Measurements from ENCODE around the gene IQCC. TPM values are rescaled to one million over a fixed set of nuclear protein-coding genes. Genes with fewer than 3 reads are reported as not detected.

The IQCC gene
- total RNA-seq, 2 experiments from 2014 or later, result 4.4 to 5.0 TPM

DNA sequence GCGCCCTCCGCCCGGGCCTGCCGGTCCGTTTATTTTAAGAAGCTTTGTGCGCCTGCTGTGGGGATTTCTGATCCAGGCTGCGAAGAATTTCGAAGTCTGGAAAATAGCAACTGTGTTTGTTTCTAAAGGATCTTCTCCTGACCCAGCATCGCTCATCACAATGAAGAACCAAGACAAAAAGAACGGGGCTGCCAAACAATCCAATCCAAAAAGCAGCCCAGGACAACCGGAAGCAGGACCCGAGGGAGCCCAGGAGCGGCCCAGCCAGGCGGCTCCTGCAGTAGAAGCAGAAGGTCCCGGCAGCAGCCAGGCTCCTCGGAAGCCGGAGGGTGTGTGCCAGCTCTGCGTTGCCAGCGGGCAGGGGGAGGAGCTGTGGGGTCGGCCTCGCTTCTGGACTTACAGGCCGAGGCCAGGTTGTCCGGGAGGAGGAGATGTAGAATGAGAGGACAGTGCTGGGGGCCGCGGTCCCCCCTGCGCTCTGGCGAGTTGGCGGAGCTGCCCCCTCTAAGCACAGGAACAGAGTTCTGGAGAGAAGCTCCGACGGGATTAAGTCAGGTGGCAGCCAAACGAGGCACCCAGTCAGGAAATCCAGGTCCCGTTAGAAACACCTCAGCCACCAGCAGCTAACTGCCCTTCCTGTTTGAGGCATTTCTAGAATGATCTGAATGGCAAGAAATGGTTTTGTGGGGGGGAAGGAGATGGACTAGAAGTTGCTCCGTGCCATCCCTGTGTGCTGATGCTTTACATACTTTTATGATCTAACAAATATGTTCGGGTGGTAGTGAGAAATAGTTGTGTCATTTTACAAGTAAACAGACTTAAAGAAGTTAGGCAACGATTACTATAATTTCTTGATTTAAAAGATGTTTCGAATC is 25.0 kb upstream of the IQCC start:
- no peaks in the 10 kb centered on the region for H3K27me3 Mint-ChIP-seq

DNA sequence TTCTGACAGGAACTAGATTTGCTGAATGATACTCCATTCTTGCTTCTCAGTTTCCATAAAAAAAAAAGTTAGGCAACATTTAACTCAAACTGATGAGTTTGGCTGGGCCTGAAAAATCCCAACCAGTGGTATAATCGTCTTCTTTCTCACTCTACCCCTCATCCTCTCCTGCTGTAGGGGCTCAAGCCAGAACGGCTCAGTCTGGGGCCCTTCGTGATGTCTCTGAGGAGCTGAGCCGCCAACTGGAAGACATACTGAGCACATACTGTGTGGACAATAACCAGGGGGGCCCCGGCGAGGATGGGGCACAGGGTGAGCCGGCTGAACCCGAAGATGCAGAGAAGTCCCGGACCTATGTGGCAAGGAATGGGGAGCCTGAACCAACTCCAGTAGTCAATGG is 24.4 kb upstream of the IQCC start:
- Mint-ChIP-seq H3K27ac (peak overlapping the region; percentile 96), H3K36me3 (ENCODE audit: low read depth) (peaks cover 48% of the 10 kb centered on the region), H3K4me3 (peak overlapping the region; percentile 86), H3K4me1 (peaks cover 55% of the 10 kb centered on the region), H3K27me3 (no peaks in the 10 kb centered on the region), H3K9me3 (ENCODE audit: low read depth) (no peaks in the 10 kb centered on the region)
- intact Hi-C loops (cut with DNase I, micrococcal nuclease), result loop anchor here (2.0 kb wide), 2 partner anchors 20 to 68 kb away; partner anchors contain the start of gene CCDC28B (in 1 of the 2)
- ChIA-PET CTCF (interaction anchor here (0.5 to 2.1 kb wide), 8 partner anchors 14 to 218 kb away, joined by 3 to 16 read pairs (median 4); partner anchors contain the start of gene KPNA6), POLR2A (interaction anchor here (0.5 to 2.2 kb wide), 4 partner anchors 19 to 108 kb away, joined by 3 to 7 read pairs (median 4); partner anchors contain the start of genes CCDC28B, KPNA6 and TMEM39B)
- no peak for ATAC-seq
- no peak for DNase-seq

More for the DNA sequence above, 25.0 kb upstream of the IQCC start:
- Mint-ChIP-seq H3K27ac (peak overlapping the region; percentile 96), H3K4me1 (peaks cover 50% of the 10 kb centered on the region), H3K4me3 (peak overlapping the region; percentile 86), H3K36me3 (ENCODE audit: low read depth) (peaks cover 44% of the 10 kb centered on the region), H3K9me3 (ENCODE audit: low read depth) (no peaks in the 10 kb centered on the region)
- POLR2A ChIA-PET, result interaction anchor here (0.5 to 2.2 kb wide), 7 partner anchors 20 to 205 kb away, joined by 3 to 7 read pairs (median 3); partner anchors contain the start of genes CCDC28B, KPNA6, MARCKSL1 and TMEM39B
- CTCF ChIA-PET, result interaction anchor here (0.5 to 2.1 kb wide), 10 partner anchors 13 to 638 kb away, joined by 3 to 16 read pairs (median 3); partner anchors contain the start of genes KPNA6 and MARCKSL1
- intact Hi-C loops (cut with DNase I, micrococcal nuclease), result loop anchor here (1.0 to 2.0 kb wide), 3 partner anchors 20 to 108 kb away; partner anchors contain the start of genes CCDC28B (in 1 of the 2) and TMEM39B (in 1 of the 2)
- peak; percentile 13 for ATAC-seq
- peak; percentile 64 for DNase-seq

DNA sequence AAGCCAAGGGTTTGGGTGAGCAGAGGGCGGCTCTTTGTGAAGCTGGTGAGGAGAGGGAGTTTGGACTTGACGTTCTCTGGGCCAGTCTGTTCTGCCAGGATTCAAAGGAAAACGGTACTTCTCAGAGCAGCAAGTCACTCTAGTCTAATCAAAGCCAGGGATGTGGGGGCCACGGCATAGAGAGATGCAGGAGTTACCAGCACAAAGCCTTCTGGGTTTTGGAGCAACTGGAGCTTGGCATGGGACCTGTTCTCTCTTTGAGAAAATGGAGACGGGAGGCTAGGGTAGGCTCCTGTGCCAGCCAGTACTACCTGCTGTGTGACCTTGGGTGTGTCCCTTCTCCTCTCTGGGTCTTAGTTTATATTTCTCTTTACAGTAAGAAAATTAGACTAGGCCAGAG is 23.9 kb upstream of the IQCC start:
- Mint-ChIP-seq H3K4me3 (peak overlapping the region; percentile 86), H3K27ac (peak overlapping the region; percentile 96), H3K4me1 (peaks cover 60% of the 10 kb centered on the region), H3K27me3 (no peaks in the 10 kb centered on the region), H3K36me3 (ENCODE audit: low read depth) (peaks cover 52% of the 10 kb centered on the region), H3K9me3 (ENCODE audit: low read depth) (no peaks in the 10 kb centered on the region)
- DNase-seq (no peak), ATAC-seq (no peak)
- ChIA-PET POLR2A (interaction anchor here (0.6 to 2.2 kb wide), 4 partner anchors 19 to 73 kb away, joined by 4 to 7 read pairs (median 4); partner anchors contain the start of genes CCDC28B and KPNA6), CTCF (interaction anchor here (0.7 to 1.1 kb wide), 3 partner anchors 14 to 67 kb away, joined by 3 to 5 read pairs (median 4); no protein-coding TSS in a partner anchor)
- intact Hi-C loops (cut with DNase I, micrococcal nuclease), result loop anchor here (2.0 kb wide), 2 partner anchors 19 to 67 kb away; partner anchors contain the start of gene CCDC28B (in 1 of the 2)

DNA sequence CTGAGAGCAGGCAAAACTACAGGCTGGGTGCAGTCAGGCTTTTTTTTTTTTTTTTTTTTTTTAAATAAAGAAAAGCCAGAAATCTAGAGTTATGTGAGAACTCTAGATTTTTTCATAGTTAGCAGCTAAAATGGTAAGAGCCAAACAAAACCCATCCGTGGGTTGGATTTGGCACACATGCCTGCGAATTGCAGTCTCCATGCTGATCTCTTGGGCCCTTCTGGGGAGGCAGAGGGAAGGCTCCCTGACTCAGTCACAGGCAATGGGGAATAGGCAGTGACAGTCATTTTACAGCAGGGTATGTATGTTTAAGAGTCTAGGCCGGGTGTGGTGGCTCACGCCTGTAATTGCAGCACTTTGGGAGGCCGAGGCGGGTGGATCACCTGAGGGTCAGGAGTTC is 23.4 kb upstream of the IQCC start:
- Mint-ChIP-seq H3K36me3 (ENCODE audit: low read depth) (peaks cover 54% of the 10 kb centered on the region), H3K9me3 (ENCODE audit: low read depth) (no peaks in the 10 kb centered on the region), H3K27me3 (no peaks in the 10 kb centered on the region), H3K27ac (peak overlapping the region; percentile 59), H3K4me3 (peak overlapping the region; percentile 86), H3K4me1 (peaks cover 61% of the 10 kb centered on the region)
- ATAC-seq, result no peak
- POLR2A ChIA-PET, result interaction anchor here (0.6 to 1.3 kb wide), 3 partner anchors 57 to 185 kb away, joined by 3 to 4 read pairs (median 4); no protein-coding TSS in a partner anchor
- DNase-seq, result no peak
- intact Hi-C loops (cut with DNase I, micrococcal nuclease), result no loop called here
- CTCF ChIA-PET, result interaction anchor here (0.7 to 1.1 kb wide), 3 partner anchors 13 to 218 kb away, joined by 4 to 5 read pairs (median 4); no protein-coding TSS in a partner anchor

DNA sequence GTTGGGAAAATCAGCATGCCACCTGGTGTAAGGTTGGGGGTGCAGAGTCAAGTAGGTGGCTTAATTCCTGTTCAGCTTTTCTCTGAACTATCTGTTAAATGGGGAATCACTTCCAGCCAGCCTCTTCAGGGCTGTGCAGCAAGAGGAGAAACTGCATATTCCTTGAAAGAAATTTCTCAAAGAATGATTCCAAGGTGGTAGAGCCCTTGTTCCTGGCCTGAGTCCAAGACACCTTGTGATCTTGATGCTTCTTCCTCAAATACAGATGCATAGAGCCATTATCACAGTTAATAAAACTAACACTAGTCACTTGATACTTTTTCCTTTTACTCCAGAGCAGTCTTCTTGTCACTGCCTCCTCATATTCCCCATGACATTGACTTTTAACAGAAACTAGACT is 20.8 kb upstream of the IQCC start:
- ChIA-PET CTCF (interaction anchor here (1.0 kb wide), 2 partner anchors 9 to 51 kb away, joined by 3 read pairs; no protein-coding TSS in a partner anchor), POLR2A (interaction anchor here (0.5 to 0.8 kb wide), 3 partner anchors 13 to 164 kb away, joined by 3 to 4 read pairs (median 3); no protein-coding TSS in a partner anchor)
- Mint-ChIP-seq H3K4me3 (peak overlapping the region; percentile 86), H3K9me3 (ENCODE audit: low read depth) (no peaks in the 10 kb centered on the region), H3K36me3 (ENCODE audit: low read depth) (peaks cover 74% of the 10 kb centered on the region), H3K27me3 (no peaks in the 10 kb centered on the region), H3K4me1 (peaks cover 52% of the 10 kb centered on the region), H3K27ac (peak overlapping the region; percentile 52)
- DNase-seq (no peak), ATAC-seq (no peak)
- intact Hi-C loops (cut with DNase I, micrococcal nuclease), result no loop called here

DNA sequence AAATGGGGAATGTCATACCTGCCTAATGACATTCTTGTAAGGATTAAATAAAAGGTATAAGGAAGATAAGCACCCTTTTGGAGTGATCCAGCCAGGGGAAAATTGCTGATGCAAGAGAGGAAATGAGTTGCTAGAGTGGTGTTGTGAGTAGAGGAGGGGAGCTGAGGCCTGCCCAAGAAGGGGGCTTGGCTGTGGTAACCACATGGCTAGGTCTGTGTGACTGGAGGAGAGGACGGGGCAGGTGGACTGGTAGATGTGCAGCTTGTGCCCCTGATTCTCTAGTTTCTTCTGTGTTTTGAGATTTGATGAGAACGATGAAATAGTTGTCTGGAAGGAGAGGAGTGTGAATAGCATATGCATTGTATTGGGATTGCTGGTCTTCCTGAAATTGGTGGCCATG is 19.4 kb upstream of the IQCC start:
- intact Hi-C loops (cut with DNase I, micrococcal nuclease), result no loop called here
- Mint-ChIP-seq H3K4me1 (peaks cover 48% of the 10 kb centered on the region), H3K27ac (peak overlapping the region; percentile 92), H3K9me3 (ENCODE audit: low read depth) (no peaks in the 10 kb centered on the region), H3K27me3 (no peaks in the 10 kb centered on the region), H3K36me3 (ENCODE audit: low read depth) (peaks cover 73% of the 10 kb centered on the region), H3K4me3 (peak overlapping the region; percentile 17)
- CTCF ChIA-PET, result interaction anchor here (0.9 kb wide), 1 partner anchor 246 kb away, joined by 3 read pairs; no protein-coding TSS in a partner anchor
- DNase-seq (no peak), ATAC-seq (peak; percentile 47)
- POLR2A ChIA-PET, result interaction anchor here (0.6 kb wide), 1 partner anchor 19 kb away, joined by 3 read pairs; the partner anchor contains the start of gene IQCC

DNA sequence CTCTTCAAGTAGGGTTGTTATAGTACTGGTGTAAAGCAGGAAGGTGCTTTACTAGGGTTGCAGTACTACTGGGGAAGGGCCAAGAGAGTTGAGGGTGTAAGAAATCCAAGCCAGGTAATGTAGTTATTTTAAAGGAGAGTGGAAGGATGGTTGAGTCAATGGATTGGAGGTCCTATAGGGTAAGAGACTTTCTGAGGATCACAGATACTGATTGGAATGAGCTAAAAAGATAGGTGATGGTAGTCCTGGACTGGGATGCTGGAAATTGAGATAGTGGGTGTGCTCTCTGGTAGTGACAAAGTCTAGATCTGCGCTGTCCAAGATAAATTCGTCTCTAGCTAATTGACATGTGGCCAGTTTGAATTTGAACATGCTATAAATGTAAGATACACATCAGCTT is 19.0 kb upstream of the IQCC start:
- intact Hi-C loops (cut with DNase I, micrococcal nuclease), result no loop called here
- no peaks in the 10 kb centered on the region for H3K27me3 Mint-ChIP-seq
- H3K27ac Mint-ChIP-seq, result peak overlapping the region; percentile 92
- CTCF ChIA-PET, result interaction anchor here (0.6 to 0.9 kb wide), 2 partner anchors 77 to 246 kb away, joined by 3 read pairs; no protein-coding TSS in a partner anchor
- ATAC-seq (no peak), DNase-seq (no peak)
- no peaks in the 10 kb centered on the region for H3K9me3 Mint-ChIP-seq (ENCODE audit: low read depth)
- peaks cover 44% of the 10 kb centered on the region for H3K4me1 Mint-ChIP-seq
- peak overlapping the region; percentile 17 for H3K4me3 Mint-ChIP-seq
- POLR2A ChIA-PET, result interaction anchor here (0.5 to 0.6 kb wide), 2 partner anchors 19 to 844 kb away, joined by 3 to 5 read pairs; partner anchors contain the start of gene IQCC
- peaks cover 73% of the 10 kb centered on the region for H3K36me3 Mint-ChIP-seq (ENCODE audit: low read depth)

DNA sequence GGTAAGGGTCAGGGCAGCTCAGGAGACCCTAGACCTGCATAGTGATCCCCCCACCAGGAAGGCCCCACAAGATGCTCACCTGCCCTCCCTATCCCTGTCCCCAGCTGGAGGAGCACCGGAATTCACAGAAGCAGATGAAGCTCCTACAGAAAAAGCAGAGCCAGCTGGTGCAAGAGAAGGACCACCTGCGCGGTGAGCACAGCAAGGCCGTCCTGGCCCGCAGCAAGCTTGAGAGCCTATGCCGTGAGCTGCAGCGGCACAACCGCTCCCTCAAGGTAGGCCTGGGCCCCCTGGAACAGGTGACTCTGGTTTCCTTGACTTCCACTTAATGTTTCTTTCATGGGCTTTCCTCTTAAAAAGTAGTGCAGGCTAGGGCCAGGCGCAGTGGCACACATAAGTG is 17.6 kb upstream of the IQCC start:
- Mint-ChIP-seq H3K27ac (peak overlapping the region; percentile 55), H3K4me3 (no peak overlapping the region), H3K36me3 (ENCODE audit: low read depth) (peaks cover 74% of the 10 kb centered on the region), H3K9me3 (ENCODE audit: low read depth) (no peaks in the 10 kb centered on the region), H3K4me1 (peaks cover 36% of the 10 kb centered on the region), H3K27me3 (no peaks in the 10 kb centered on the region)
- DNase-seq, result no peak
- intact Hi-C loops (cut with DNase I, micrococcal nuclease), result no loop called here
- ChIA-PET CTCF (no interaction called here), POLR2A (interaction anchor here (0.6 kb wide), 1 partner anchor 109 kb away, joined by 8 read pairs; no protein-coding TSS in a partner anchor)
- ATAC-seq, result no peak

DNA sequence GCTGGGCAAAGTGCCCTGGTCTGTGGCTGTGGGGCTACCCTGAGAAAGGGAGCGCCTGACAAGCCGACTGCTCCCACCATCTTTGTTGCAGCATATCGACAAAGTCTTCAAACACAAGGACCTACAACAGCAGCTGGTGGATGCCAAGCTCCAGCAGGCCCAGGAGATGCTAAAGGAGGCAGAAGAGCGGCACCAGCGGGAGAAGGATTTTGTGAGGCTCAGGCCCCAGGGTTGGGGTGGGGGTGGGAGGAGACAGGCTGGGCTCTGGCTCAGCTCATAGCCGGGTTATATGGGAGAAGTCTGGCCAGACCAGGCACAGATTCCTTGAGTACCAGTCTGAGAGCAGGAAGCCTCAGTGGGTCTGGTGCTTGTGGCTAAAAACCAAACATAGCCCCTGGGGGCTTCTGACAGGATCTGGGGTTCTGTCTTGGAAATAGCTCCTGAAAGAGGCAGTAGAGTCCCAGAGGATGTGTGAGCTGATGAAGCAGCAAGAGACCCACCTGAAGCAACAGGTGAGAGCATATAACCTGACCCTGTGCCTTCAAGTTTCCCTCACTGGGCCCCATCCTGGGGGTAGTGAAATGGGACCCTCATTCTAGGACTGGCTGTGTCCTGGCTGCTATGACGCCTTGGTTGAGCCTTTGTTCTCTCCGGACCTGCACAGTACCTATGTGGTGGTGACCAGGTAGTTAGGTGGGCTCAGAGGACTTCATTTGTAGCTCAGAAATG is 13.1 kb upstream of the IQCC start:
- Mint-ChIP-seq H3K9me3 (ENCODE audit: low read depth) (no peaks in the 10 kb centered on the region), H3K4me1 (peaks cover 46% of the 10 kb centered on the region), H3K27me3 (no peaks in the 10 kb centered on the region), H3K36me3 (ENCODE audit: low read depth) (peaks cover 84% of the 10 kb centered on the region), H3K4me3 (no peak overlapping the region), H3K27ac (no peak overlapping the region)
- no peak for DNase-seq
- no peak for ATAC-seq
- CTCF ChIA-PET, result interaction anchor here (0.6 to 2.6 kb wide), 5 partner anchors 13 to 185 kb away, joined by 3 to 7 read pairs (median 3); partner anchors contain the start of gene TXLNA
- intact Hi-C loops (cut with DNase I, micrococcal nuclease), result no loop called here
- POLR2A ChIA-PET, result no interaction called here

DNA sequence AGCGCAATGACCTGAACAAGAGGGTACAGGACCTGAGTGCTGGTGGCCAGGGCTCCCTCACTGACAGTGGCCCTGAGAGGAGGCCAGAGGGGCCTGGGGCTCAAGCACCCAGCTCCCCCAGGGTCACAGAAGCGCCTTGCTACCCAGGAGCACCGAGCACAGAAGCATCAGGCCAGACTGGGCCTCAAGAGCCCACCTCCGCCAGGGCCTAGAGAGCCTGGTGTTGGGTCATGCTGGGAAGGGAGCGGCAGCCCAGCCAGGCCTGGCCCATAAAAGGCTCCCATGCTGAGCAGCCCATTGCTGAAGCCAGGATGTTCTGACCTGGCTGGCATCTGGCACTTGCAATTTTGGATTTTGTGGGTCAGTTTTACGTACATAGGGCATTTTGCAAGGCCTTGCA is 10.5 kb upstream of the IQCC start:
- Mint-ChIP-seq H3K4me3 (no peak overlapping the region), H3K9me3 (ENCODE audit: low read depth) (no peaks in the 10 kb centered on the region), H3K36me3 (ENCODE audit: low read depth) (peaks cover 64% of the 10 kb centered on the region), H3K4me1 (peaks cover 58% of the 10 kb centered on the region), H3K27me3 (no peaks in the 10 kb centered on the region), H3K27ac (no peak overlapping the region)
- DNase-seq (no peak), ATAC-seq (no peak)
- intact Hi-C loops (cut with DNase I, micrococcal nuclease), result no loop called here
- ChIA-PET POLR2A (interaction anchor here (0.5 kb wide), 1 partner anchor 168 kb away, joined by 5 read pairs; no protein-coding TSS in a partner anchor), CTCF (interaction anchor here (0.9 kb wide), 1 partner anchor 13 kb away, joined by 4 read pairs; no protein-coding TSS in a partner anchor)

Measured in activated CD4-positive, alpha-beta T cell treated with anti-CD3 and anti-CD28 coated beads for 36 hours (primary cell).